ENCODE data around the gene GLIS1.
"Not testable (repeated sequence)": the region's sequence is repeated elsewhere in the genome, so short reads cannot be mapped to it uniquely, and the experiment has no call there.

The GLIS1 gene

DNA sequence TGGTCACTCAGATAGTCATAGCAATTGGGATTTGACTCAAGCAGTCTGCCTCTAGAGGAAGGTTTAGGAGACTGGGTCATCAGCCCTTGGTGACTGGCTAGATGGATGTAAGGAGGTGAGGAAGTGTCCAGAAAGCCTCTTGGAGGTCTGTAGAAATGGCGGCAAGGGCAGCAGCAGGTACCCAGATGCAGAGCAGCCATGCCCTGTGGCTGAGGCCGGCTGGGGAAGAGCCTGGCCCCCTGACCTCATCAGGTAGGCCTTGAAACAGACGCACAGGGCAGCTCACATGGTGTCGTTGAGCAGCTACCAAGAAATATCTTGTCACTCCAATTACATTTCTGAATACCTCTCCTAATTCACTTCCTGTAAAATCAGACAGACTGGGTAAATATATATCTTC, 181.6 kb downstream of the GLIS1 start:
- H3K4me3 Mint-ChIP-seq = no peak overlapping the region
- peaks cover 6% of the 10 kb centered on the region for H3K27me3 Mint-ChIP-seq
- ATAC-seq (no peak), DNase-seq (no peak)
- no peak overlapping the region for H3K27ac Mint-ChIP-seq
- no peaks in the 10 kb centered on the region for H3K9me3 Mint-ChIP-seq
- H3K4me1 Mint-ChIP-seq = peaks cover 13% of the 10 kb centered on the region

DNA sequence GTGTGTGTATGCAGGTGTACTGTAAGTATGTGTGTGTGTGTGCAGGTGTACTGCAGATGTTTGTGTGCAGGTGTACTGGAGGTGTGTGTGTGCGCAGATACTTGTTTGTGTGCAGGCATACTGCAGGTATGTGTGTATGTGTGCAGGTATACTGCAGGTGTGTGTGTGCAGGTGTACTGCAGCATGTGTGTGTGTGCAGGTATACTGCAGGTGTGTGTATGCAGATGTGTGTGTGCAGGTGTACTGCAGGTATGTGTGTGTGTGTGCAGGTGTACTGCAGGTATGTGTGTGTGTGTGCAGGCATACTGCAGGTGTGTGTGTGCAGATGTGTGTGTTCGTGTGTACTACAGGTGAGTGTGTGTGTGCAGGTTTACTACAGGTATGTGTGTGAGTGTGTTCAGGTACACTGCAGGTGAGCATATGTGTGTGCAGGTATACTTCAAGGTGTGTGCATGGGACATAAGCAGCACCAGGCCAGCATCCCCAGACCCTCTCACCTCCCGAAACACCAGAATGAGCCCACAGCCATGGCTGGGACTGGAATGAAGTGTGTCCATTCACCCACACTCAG, 182.2 kb downstream of the GLIS1 start:
- Mint-ChIP-seq H3K27me3 (peaks cover 8% of the 10 kb centered on the region), H3K4me3 (no peak overlapping the region), H3K27ac (no peak overlapping the region), H3K9me3 (no peaks in the 10 kb centered on the region), H3K4me1 (peaks cover 7% of the 10 kb centered on the region)
- ATAC-seq (no peak), DNase-seq (no peak)

DNA sequence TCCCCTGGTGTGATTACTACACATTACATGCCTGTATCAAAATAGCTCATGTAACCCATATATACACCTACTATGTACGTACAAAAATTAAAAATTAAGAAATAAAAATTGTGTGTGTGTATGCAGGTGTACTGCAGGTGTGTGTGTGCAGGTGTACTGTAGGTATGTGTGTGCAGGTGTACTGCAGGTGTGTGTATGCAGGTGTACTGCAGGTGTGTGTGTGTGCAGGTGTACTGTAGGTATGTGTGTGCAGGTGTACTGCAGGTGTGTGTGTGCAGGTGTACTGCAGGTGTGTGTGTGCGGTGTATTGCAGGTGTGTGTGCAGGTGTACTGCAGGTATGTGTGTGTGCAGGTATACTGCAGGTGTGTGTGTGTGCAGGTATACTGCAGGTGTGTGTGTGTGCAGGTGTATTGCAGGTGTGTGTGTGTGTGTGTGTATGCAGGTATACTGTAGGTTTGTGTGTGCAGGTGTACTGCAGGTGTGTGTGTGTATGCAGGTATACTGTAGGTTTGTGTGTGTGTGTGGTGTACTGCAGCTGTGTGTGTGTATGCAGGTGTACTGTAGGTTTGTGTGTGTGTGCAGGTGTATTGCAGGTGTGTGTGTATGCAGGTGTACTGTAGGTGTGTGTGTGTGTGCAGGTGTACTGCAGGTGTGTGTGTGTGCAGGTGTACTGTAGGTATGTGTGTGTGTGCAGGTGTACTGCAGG, 183.2 kb downstream of the GLIS1 start:
- not testable (repeated sequence) for ATAC-seq, H3K9me3 Mint-ChIP-seq, DNase-seq, H3K4me1 Mint-ChIP-seq, H3K27ac Mint-ChIP-seq, H3K4me3 Mint-ChIP-seq
- peaks cover 12% of the 10 kb centered on the region for H3K27me3 Mint-ChIP-seq

DNA sequence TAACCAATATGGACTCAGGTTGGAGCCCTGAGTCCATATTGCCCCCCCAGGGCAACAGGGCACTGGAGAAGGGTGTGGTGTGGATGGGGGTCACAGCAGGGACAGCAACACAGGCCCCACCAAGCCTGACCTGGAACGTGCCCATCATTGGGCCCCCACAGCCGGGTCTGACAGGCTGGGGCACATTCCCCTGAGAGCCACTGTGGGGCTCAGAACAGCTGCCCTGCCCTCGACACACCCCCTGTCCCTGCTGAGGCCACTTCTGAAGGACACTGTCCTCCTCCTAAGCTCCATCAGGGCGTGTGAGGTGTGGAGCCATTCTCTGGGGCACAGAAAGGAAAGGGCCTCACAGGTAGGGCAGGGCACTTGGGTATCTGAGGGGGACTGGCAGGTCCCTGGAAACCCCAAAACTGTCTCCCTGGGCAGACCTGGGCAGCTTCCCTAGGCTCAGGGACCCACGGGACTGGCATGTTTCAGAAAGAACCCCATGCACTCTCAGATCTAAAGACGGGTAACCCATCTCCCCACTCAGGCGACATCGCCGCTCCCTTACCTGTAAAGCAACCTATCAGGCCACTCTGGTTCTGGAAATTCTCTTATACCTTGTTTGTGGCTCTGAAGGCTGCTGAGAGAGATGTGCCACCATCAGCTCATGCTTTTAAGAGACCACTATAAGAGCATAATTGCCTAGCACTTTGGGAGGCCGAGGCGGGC, 184.2 kb downstream of the GLIS1 start:
- H3K27ac Mint-ChIP-seq = no peak overlapping the region
- no peaks in the 10 kb centered on the region for H3K9me3 Mint-ChIP-seq
- peaks cover 12% of the 10 kb centered on the region for H3K27me3 Mint-ChIP-seq
- peaks cover 5% of the 10 kb centered on the region for H3K4me1 Mint-ChIP-seq
- no peak overlapping the region for H3K4me3 Mint-ChIP-seq
- DNase-seq (no peak), ATAC-seq (no peak)

DNA sequence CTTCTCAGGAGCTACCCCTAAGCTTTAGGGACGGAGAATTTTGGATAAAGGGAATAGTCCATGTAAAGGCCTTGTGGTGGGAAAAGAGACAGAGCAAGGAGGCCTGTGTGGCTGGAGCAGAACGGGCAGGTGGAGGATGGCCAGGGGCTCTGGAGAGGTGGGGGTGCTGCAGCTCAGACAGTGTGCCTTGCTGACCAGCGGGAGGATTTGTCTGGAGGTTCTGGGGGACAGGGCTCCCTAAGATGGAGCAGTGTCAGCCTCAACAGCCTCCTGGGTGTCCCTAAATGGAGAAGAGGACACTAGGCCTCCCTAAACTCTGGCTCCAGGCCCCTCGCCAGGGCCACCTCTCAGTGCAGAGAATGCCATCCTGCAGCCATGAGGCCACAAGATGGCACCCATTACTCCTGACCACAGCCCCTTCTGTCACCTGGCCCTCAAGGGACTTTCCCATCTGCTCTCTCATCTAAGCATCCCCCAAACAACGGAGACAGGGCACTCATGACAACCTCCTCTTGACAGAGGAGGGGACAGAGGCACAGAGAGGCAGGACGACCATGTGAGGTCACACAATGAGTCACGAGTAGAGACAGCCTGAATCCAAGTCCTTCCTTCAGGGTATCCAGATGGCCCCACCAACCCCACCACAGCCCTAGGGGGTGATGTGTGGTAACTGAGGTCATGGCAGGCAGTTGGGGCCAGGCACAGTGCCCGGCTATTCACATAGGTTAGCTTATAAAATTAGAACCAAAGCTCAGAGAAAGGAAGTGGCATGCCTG, 185.0 kb downstream of the GLIS1 start:
- Mint-ChIP-seq H3K27me3 (peaks cover 12% of the 10 kb centered on the region), H3K9me3 (no peaks in the 10 kb centered on the region), H3K27ac (peak overlapping the region in 1 of 2 donors; percentile 36), H3K4me3 (no peak overlapping the region), H3K4me1 (peaks cover 5% of the 10 kb centered on the region)
- DNase-seq = peak in 1 of 2 donors; percentile 22
- ATAC-seq = peak; percentile 75

DNA sequence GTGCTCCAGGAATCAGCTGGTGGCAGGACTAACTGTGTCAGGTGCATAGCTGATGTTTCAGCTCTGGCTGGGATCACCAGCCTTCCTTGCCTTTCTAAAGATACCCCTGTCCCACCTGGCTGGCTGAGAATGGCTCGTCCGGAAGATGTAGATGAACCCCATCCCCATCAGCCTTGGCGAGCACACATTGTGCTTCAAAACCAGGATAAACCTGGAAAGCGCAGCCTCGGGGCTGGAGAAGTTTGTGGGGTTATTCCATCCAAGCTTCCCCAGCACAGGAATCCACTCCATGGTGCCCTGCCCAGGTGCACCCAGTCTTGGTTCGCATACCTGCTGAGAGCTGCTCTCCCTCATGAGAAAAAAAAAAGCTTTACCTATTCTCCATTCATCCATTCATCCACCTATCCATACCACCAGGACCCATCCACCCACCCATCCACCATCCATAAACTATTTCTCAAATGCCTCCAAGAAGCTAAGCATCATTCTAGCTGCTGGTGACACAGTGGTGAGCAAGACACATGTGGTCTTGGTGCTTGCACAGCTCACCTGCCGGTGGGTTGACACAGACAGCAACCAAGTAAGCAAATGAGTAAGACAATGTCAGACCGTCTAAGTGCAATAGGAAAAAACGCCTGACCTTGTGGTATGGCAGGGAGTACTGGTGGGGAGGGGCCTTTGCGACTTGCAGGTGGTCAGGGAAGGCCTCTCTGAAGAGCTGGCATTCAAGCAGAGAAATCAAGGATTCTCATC, 185.8 kb downstream of the GLIS1 start:
- ATAC-seq = peak; percentile 47
- no peak for DNase-seq
- Mint-ChIP-seq H3K9me3 (no peaks in the 10 kb centered on the region), H3K27ac (no peak overlapping the region), H3K4me3 (no peak overlapping the region), H3K4me1 (peaks cover 5% of the 10 kb centered on the region), H3K27me3 (peaks cover 12% of the 10 kb centered on the region)

DNA sequence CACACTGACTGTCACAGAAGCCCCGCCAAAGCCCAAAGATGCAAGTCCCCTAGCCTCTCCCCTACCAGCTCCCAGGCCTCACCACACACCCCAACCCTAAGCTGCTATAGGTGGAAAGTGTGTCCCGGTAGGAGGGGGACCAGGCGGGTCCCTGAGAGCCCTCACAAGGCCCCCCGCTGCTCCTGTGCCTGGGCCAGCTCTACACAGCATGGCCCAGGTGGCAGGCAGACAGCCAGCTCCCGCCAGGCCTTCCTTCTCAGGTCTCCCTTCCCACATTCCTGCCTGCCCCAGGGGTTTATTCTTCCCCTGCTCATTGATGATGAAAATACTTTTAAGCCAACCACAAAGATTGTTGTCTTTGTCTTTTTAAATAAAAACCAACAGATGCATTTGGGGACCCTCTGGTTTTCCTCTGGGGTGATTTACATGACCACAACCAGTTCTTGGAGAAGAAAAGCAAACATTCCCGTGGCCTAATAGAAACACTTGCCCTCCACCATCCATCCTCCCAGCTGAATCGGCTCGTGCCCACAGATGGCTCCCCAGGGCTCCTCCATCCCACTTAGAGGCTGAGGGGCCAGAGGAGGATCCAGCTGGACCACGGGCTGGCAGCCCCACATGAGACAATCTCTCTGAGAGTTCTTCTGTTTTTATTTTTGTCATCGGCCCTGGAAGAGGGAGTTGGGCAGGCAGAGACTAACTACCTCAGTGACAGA, 186.7 kb downstream of the GLIS1 start:
- H3K27ac Mint-ChIP-seq = peak overlapping the region in 1 of 2 donors; percentile 4
- no peaks in the 10 kb centered on the region for H3K9me3 Mint-ChIP-seq
- H3K4me3 Mint-ChIP-seq = no peak overlapping the region
- no peak for ATAC-seq
- H3K27me3 Mint-ChIP-seq = peaks cover 12% of the 10 kb centered on the region
- no peak for DNase-seq
- H3K4me1 Mint-ChIP-seq = peaks cover 5% of the 10 kb centered on the region

DNA sequence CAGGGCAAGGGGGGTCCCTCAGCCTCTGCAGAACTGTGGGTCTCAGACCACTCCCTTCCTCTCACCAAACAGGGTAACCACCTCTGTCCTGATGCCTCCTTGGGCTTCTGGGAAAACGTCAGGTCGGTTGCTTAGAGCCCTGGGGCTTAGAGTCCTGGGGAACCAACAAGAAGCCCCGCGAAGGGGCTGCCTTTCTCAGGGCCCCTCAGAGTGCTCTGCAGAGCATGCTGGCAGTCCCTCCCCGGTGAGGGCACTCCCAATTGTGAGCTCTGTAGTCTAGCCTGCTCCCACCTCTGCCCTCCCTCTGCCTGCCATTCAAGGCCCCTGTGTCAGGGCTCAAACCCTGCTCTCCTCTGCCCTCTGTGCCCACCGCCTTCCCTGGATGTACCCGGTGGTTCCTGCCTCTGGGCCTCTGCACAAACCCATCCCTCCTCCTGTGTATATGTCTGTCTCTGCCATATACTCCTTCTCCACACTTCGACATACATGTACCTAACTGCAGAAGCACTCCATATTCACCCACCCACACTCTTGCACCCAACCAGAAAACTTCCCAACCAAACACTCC, 187.5 kb downstream of the GLIS1 start:
- no peak for ATAC-seq
- no peak for DNase-seq
- Mint-ChIP-seq H3K9me3 (no peaks in the 10 kb centered on the region), H3K27me3 (peaks cover 12% of the 10 kb centered on the region), H3K4me3 (no peak overlapping the region), H3K27ac (no peak overlapping the region), H3K4me1 (peaks cover 5% of the 10 kb centered on the region)

DNA sequence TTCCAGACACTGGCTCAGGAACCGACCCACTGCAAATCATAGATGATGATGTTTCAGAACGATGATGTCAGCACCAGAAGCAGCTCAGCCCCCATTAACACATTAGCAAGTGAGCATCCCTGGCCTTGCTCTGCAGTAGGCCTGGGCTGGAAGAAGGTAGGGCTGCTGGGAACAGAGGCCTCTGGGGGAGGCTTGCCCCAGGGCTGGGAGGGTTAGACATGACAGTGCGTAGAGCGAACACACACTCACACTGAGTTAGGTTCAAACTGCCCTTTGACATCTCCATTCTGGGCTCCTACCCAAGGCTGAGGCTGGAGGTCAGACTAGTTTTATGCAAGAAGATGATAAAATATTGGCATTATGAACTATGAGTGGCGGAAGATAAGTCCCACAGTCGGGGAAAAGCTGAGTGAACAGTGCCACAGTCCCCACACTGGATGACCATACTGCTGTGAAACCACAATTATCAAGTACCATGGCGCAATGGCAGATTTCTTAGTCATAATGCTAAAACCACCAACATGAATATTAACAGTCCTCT, 188.7 kb downstream of the GLIS1 start:
- ATAC-seq (peak; percentile 37), DNase-seq (no peak)
- Mint-ChIP-seq H3K4me1 (peaks cover 5% of the 10 kb centered on the region), H3K27me3 (peaks cover 12% of the 10 kb centered on the region), H3K9me3 (no peaks in the 10 kb centered on the region), H3K27ac (no peak overlapping the region), H3K4me3 (no peak overlapping the region)

DNA sequence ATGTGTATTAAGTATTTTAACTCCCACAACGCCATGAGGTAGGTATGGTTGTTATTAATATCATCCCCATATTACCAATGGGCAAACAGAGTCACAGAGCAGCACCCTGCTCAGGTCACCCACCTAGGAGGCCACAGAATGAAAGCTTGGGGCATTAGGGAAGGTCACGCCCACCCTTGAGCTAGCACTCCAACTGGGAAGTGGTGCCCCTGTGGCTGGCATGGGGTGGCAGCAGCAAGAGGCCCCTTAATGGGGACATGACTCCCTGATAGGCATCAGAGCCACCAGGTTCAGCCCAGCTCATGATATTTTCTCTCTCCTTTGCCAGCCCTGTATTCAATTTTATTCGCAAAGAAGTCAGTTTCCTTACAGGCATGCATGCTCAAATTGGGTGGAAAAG, 189.2 kb downstream of the GLIS1 start:
- DNase-seq = no peak
- ATAC-seq = no peak
- Mint-ChIP-seq H3K27me3 (peaks cover 12% of the 10 kb centered on the region), H3K4me1 (peaks cover 5% of the 10 kb centered on the region), H3K9me3 (no peaks in the 10 kb centered on the region), H3K4me3 (no peak overlapping the region), H3K27ac (peak overlapping the region in 1 of 2 donors; percentile 83)

DNA sequence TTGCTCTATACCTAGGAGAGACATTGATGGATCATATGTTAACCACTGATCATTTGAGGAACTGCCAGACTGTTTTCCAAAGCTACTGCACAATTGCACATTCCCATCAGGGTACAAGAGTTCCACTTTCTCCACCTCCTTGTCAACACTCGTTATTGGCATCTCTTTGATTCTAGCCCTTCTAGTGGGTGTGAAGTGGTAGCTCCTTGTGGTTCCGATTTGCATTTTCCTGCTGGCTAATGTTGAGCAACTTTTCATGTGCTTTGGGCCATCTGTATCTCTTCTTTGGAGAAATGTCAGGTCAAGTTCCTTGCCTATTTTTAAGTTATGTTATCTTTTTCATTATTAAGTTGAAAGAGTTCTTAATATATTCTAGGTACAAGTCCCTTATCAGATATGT, 189.7 kb downstream of the GLIS1 start:
- Mint-ChIP-seq H3K4me3 (no peak overlapping the region), H3K27ac (no peak overlapping the region), H3K27me3 (peaks cover 12% of the 10 kb centered on the region), H3K9me3 (no peaks in the 10 kb centered on the region), H3K4me1 (peaks cover 5% of the 10 kb centered on the region)
- DNase-seq (no peak), ATAC-seq (no peak)

DNA sequence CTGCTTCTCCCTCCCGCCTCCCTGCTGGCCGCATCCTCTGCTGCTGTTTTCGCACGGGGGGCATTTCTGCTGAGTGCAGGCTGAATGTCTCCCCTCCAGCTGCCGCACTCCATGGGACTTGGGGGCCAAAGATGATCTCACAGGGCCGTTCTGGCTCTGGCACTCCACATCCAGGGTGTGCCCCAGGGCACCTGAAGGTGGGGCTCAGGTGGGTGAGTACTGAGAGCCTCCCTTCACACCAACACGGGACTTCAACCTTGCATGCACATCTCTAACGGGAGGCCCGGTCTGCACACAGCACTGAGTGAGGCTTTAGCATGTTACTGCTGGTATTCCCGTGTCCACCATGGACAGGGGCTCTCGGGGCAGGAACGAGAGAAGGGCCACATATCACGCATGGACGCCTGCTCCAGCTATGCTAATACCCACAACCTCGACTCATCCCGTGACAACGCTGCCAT, 190.9 kb downstream of the GLIS1 start:
- H3K27me3 Mint-ChIP-seq = peaks cover 12% of the 10 kb centered on the region
- no peaks in the 10 kb centered on the region for H3K4me1 Mint-ChIP-seq
- H3K9me3 Mint-ChIP-seq = no peaks in the 10 kb centered on the region
- no peak for ATAC-seq
- no peak for DNase-seq
- no peak overlapping the region for H3K4me3 Mint-ChIP-seq
- H3K27ac Mint-ChIP-seq = no peak overlapping the region

DNA sequence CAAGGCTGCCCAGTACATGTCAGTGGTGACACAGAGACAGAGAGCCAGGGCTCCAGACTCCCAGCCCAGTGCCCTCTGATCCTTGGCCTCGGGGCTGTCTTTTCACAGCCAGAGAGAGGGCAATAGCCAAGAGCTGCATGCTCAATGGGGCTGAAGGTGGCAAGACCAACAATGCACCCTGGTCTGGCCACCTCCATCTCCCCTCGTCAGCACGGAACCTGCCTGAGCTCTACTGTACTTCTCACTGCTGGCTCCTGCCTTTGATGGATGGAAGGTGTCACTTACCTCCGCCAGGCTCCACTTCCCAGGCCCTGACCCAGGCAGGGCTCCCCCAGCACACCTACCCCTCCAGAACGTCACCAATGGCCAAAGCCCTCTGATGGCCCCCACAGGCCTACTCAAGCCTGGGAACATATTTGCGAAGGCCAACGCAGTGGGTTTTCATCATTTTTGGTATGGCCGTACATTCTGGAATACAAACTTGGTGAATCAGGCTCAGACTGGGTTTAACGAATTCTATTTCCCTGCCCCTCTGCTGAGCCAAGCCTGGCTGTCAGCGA, 191.7 kb downstream of the GLIS1 start:
- Mint-ChIP-seq H3K4me3 (no peak overlapping the region), H3K4me1 (no peaks in the 10 kb centered on the region), H3K27me3 (peaks cover 9% of the 10 kb centered on the region), H3K9me3 (no peaks in the 10 kb centered on the region), H3K27ac (no peak overlapping the region)
- ATAC-seq (no peak), DNase-seq (no peak)

Measured in stimulated activated naive CD8-positive, alpha-beta T cell treated with anti-CD3 and anti-CD28 coated beads, Interleukin-15, amount 100 ng/mL, for 72 hours (primary cell).